ENCODE data around the gene DOCK3. TPM values are rescaled to one million over a fixed set of nuclear protein-coding genes. Genes with fewer than 3 reads are reported as not detected.

DOCK3 gene
- total RNA-seq, 1 experiment from 2014 or later: 0.15 TPM

DNA sequence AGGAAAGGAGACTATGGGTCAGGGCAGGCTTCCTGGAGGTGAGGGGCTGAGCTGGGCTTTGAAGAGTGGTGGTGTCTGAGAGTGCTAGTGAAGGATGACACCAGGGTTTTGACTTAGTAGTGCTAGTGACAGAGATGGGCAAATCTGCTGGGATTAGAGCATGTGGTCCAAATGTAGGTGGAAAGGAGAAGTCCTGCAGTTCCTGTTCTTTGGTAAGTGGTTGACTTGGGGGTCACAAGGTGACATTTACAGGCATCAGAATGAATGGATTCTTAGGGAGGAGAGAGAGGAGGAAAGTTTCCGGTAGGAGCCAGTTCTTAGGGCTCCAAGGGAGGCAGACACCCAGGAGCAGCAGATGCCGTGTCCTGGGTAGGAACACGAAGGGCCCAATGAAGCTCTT lies 796 bp upstream of the DOCK3 start:
- Histone ChIP-seq H3K27ac (ENCODE audit: low read length) (no peak overlapping the region), H3K4me3 (ENCODE audit: low read length) (no peak overlapping the region), H3K9me2 (replicated peaks; ENCODE audit: low read length) (no peaks in the 10 kb centered on the region), H3F3A (ENCODE audit: low read length, unreplicated experiment) (no peaks in the 10 kb centered on the region), H2AFZ (ENCODE audit: low read length) (no peak overlapping the region), H4K20me1 (ENCODE audit: low read length) (peaks cover 3% of the 10 kb centered on the region; the same call in 1 of the 2 replicates), H3K4me1 (ENCODE audit: insufficient read depth, low read length) (peaks cover 14% of the 10 kb centered on the region), H3K27me3 (ENCODE audit: low read length) (peaks cover 63% of the 10 kb centered on the region), H3K9ac (ENCODE audit: low read length) (no peak overlapping the region), H3K4me2 (ENCODE audit: low read length) (no peak overlapping the region), H3K36me3 (ENCODE audit: low read depth, low read length) (no peaks in the 10 kb centered on the region), H3K9me3 (ENCODE audit: low read length) (no peaks in the 10 kb centered on the region), H3K79me2 (ENCODE audit: low read length) (no peaks in the 10 kb centered on the region)
- no TSS peak for BruUV-seq (replicated peaks)
- intact Hi-C loops (cut with micrococcal nuclease): loop anchor here (5.0 kb wide), 1 partner anchor 57 kb away; the partner anchor contains the start of gene MAPKAPK3
- TF ChIP-seq EZH2 (IDR thresholded peaks at IDR 0.05; ENCODE audit: low read length, unreplicated experiment) (no peak), EZH2phosphoT487 (IDR thresholded peaks at IDR 0.05; ENCODE audit: borderline replicate concordance, low read length) (no peak)
- TF ChIP-seq, protein P1, sequence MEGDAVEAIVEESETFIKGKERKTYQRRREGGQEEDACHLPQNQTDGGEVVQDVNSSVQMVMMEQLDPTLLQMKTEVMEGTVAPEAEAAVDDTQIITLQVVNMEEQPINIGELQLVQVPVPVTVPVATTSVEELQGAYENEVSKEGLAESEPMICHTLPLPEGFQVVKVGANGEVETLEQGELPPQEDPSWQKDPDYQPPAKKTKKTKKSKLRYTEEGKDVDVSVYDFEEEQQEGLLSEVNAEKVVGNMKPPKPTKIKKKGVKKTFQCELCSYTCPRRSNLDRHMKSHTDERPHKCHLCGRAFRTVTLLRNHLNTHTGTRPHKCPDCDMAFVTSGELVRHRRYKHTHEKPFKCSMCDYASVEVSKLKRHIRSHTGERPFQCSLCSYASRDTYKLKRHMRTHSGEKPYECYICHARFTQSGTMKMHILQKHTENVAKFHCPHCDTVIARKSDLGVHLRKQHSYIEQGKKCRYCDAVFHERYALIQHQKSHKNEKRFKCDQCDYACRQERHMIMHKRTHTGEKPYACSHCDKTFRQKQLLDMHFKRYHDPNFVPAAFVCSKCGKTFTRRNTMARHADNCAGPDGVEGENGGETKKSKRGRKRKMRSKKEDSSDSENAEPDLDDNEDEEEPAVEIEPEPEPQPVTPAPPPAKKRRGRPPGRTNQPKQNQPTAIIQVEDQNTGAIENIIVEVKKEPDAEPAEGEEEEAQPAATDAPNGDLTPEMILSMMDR (conservative IDR thresholded peaks at IDR 0.05; ENCODE audit: low read depth, low read length): no peak
- no peak for ATAC-seq
- CTCF ChIA-PET: interaction anchor here (1.5 kb wide), 1 partner anchor 58 kb away, joined by 6 read pairs; no protein-coding TSS in a partner anchor
- no peak for DNase-seq
- POLR2A ChIA-PET (ENCODE audit: unreplicated experiment): no interaction called here

DNA sequence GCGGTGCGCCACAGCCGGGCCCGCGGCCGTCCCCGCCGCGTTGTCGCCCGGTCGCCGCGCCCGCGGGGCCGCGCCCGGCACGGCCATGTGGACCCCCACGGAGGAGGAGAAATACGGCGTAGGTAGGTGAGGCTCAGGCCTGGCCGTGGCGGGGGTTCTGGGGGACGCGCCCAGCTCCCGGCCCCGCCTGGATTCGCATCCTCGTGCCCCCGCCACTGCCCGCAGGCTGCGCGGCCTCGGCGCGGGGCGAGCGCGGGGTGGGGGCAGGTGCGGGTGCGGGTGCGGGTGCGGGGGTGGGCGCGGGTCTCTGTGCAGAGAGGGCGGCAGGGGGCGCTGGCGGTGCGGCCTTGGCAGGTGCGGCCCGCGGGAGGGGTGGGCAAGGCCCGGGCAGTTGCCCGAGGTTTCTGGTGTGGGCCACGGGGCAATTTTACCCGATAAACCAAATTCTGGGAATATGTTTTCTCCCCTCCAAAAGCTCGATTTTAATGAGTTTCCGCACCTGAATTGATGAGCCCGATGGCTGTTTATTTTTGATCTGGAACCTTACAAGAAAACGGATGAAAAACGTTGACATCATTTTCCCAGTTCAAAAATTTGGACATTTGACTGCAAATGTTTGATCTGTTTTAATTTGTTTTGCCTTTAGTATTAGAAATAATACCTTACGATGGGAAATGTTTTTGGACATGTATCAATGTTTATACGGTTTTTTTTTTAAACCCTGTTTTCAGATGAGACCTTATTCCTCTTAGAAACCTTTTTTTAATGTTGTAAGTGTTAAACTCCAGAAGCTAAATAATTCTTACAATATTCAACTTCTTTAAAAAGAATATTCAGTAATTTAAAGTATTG lies 678 bp downstream of the DOCK3 start:
- H3K9ac ChIP-seq (ENCODE audit: low read length): no peak overlapping the region
- no peaks in the 10 kb centered on the region for H3F3A ChIP-seq (ENCODE audit: low read length, unreplicated experiment)
- H3K9me3 ChIP-seq (ENCODE audit: low read length): no peaks in the 10 kb centered on the region

More for the DNA sequence above, 678 bp downstream of the DOCK3 start:
- no peaks in the 10 kb centered on the region for H3K79me2 ChIP-seq (ENCODE audit: low read length)
- intact Hi-C loops (cut with micrococcal nuclease): loop anchor here (5.0 kb wide), 1 partner anchor 697 kb away; no protein-coding TSS in a partner anchor
- no peaks in the 10 kb centered on the region for H3K36me3 ChIP-seq (ENCODE audit: low read depth, low read length)
- H3K9me2 ChIP-seq (replicated peaks; ENCODE audit: low read length): no peaks in the 10 kb centered on the region
- H3K27ac ChIP-seq (ENCODE audit: low read length): no peak overlapping the region
- TF ChIP-seq, protein P1 (conservative IDR thresholded peaks at IDR 0.05; ENCODE audit: low read depth, low read length): peak; percentile 61
- TF ChIP-seq EZH2phosphoT487 (IDR thresholded peaks at IDR 0.05; ENCODE audit: borderline replicate concordance, low read length): no peak
- TF ChIP-seq EZH2 (IDR thresholded peaks at IDR 0.05; ENCODE audit: low read length, unreplicated experiment): no peak
- peak overlapping the region; percentile 48; the same call in 1 of the 2 replicates for H3K4me3 ChIP-seq (ENCODE audit: low read length)
- H3K4me1 ChIP-seq (ENCODE audit: insufficient read depth, low read length): peaks cover 14% of the 10 kb centered on the region
- CTCF ChIA-PET: interaction anchor here (1.5 kb wide), 1 partner anchor 59 kb away, joined by 6 read pairs; no protein-coding TSS in a partner anchor
- H3K4me2 ChIP-seq (ENCODE audit: low read length): peak overlapping the region; percentile 70
- H2AFZ ChIP-seq (ENCODE audit: low read length): no peak overlapping the region
- BruUV-seq (replicated peaks): no TSS peak
- POLR2A ChIA-PET (ENCODE audit: unreplicated experiment): no interaction called here
- ATAC-seq (peak; percentile 25), DNase-seq (no peak)
- peaks cover 77% of the 10 kb centered on the region for H3K27me3 ChIP-seq (ENCODE audit: low read length)
- H4K20me1 ChIP-seq (ENCODE audit: low read length): peaks cover 3% of the 10 kb centered on the region; the same call in 1 of the 2 replicates

Data from PC-3 (cell line).